Kidney (tissue), 14 donors: ENCODE measurements around the gene WNT5A. TPM values are rescaled to one million over a fixed set of nuclear protein-coding genes. Genes with fewer than 3 reads are reported as not detected.

Experiments used
- DNase-seq, 5 donors: peaks; one replicate each; pipeline ENCODE4 v3.0.0-alpha.2; 2013 to 2020
- FAIRE-seq: peaks from 2 replicates; lab custom pipeline; 2012; peaks lifted over from hg19 to GRCh38; lab: Jason Lieb, UNC
- H3K27ac ChIP-seq, 2 donors: one replicate each; pipeline ENCODE4 v1.7.0; 2013; ENCODE audit warnings: low read depth in 2 of 2, low read length in 2 of 2, inconsistent platforms in 1 of 2
- H3K27me3 ChIP-seq: one replicate; pipeline ENCODE4 v1.7.1; 2013; ENCODE audit warnings: low read length, inconsistent platforms; ENCODE audit not compliant: control insufficient read depth, insufficient read depth
- H3K36me3 ChIP-seq, 3 donors: one replicate each; pipeline versions ENCODE4 v1.7.0 to v1.7.1; 2013; ENCODE audit warnings: low read length in 3 of 3, control low read depth in 1 of 3, inconsistent platforms in 1 of 3; ENCODE audit not compliant: insufficient read depth in 3 of 3, control insufficient read depth in 2 of 3
- H3K4me1 ChIP-seq, 3 donors: one replicate each; pipeline versions ENCODE4 v1.7.0 to v1.7.1; 2013; ENCODE audit warnings: low read length in 3 of 3, inconsistent platforms in 1 of 3, low read depth in 1 of 3; ENCODE audit not compliant: control insufficient read depth in 2 of 3, insufficient read depth in 2 of 3
- H3K4me3 ChIP-seq, 3 donors: one replicate each; pipeline versions ENCODE4 v1.7.0 to v1.8.1; 2013; ENCODE audit warnings: low read length in 3 of 3, control low read depth in 1 of 3, inconsistent platforms in 1 of 3
- H3K9ac ChIP-seq, 3 donors: one replicate each; pipeline versions ENCODE4 v1.7.0 to v1.7.1; 2013; ENCODE audit warnings: low read length in 3 of 3, control low read depth in 1 of 3, inconsistent platforms in 1 of 3
- H3K9me3 ChIP-seq, 3 donors: one replicate each; pipeline versions ENCODE4 v1.7.0 to v1.7.1; 2013; ENCODE audit warnings: low read length in 3 of 3, control low read depth in 1 of 3, inconsistent platforms in 1 of 3; ENCODE audit not compliant: control insufficient read depth in 2 of 3, insufficient read depth in 1 of 3
- intact Hi-C: fragments of 100-400 bp; cut with DNase I; formaldehyde crosslinking; loops from one replicate; pipeline ENCODE4 v1.11.1; 2022
- polyA plus RNA-seq: library from polyadenylated mRNA; stranded (reverse); fragments of 350-450 nt; fragmentation: Illumina TruSeq; extraction: RNeasy Lipid Tissue Mini Kit (QIAGEN cat#74804); gene quantifications from one replicate; pipeline ENCODE4 v1.2.3, GENCODE V29; 2014; ENCODE audit warnings: low read depth, low replicate concordance; ENCODE audit not compliant: insufficient read depth
- total RNA-seq: library from RNA; stranded (reverse); fragmentation: NEBNext Ultra II Directional; extraction: Animal tissue kit (Norgen Biotek cat#: 25700); gene quantifications from one replicate; pipeline ENCODE4 v1.2.1, GENCODE V29; 2021
- TF ChIP-seq, protein P1 (sequence below): IDR thresholded peaks from 3 replicates; pipeline ENCODE4 v1.5.1; 2012; ENCODE audit warnings: mild to moderate bottlenecking, moderate library complexity, borderline replicate concordance; ENCODE audit not compliant: insufficient read depth; ENCODE audit errors: extremely low read depth
- donor health status: control.
- donor health status: control.
- donor health status: control.
- donor health status: control.
- donor health status: control.
- donor health status: DM: yes; HTN: yes; CAD: no.
- donor health status: Normal renal cell carcinoma (clear cell type).

The WNT5A gene
- total and polyA plus RNA-seq, 2 donors from 2014 or later: 0.67 to 9.9 TPM

DNA sequence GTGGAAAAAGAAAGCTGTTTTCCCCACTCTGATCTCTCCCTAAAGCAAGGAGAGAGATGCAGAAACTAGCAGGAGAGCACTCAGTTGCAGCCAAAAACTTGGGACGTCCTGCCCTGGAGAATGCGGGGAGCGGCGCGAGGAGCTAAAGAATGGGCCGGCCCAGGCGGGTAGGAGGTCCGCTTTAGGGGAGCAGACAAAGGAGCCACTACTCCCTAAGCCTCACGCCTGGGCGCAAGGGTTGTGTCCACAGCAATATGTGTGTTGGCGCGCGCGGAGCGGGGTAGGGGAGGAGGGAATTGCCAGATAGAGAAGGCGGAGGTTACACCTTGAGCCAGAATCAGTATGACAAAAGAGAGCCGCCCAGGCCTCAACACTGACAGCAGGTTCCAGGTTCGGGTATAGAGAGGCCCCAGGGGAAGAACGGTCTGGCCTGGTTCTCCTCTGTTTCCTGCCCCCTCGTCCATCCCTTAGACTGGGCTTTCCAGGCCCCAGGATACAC, 2.9 kb downstream of the WNT5A start:
- Histone ChIP-seq H3K27ac (no peak overlapping the region), H3K4me1 (peaks cover 0 to 16% (median 4%) of the 10 kb centered on the region in 3 donors), H3K4me3 (peak overlapping the region in 1 of 3 donors; percentile 58), H3K9me3 (no peaks in the 10 kb centered on the region), H3K27me3 (no peaks in the 10 kb centered on the region), H3K36me3 (no peaks in the 10 kb centered on the region), H3K9ac (peak overlapping the region in 1 of 3 donors; percentile 49)
- intact Hi-C loops: no loop called here
- DNase-seq (peak in 3 of 5 donors; percentile 16 to 66 (median 57)), FAIRE-seq (no peak)
- TF ChIP-seq, protein P1, sequence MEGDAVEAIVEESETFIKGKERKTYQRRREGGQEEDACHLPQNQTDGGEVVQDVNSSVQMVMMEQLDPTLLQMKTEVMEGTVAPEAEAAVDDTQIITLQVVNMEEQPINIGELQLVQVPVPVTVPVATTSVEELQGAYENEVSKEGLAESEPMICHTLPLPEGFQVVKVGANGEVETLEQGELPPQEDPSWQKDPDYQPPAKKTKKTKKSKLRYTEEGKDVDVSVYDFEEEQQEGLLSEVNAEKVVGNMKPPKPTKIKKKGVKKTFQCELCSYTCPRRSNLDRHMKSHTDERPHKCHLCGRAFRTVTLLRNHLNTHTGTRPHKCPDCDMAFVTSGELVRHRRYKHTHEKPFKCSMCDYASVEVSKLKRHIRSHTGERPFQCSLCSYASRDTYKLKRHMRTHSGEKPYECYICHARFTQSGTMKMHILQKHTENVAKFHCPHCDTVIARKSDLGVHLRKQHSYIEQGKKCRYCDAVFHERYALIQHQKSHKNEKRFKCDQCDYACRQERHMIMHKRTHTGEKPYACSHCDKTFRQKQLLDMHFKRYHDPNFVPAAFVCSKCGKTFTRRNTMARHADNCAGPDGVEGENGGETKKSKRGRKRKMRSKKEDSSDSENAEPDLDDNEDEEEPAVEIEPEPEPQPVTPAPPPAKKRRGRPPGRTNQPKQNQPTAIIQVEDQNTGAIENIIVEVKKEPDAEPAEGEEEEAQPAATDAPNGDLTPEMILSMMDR: no peak

DNA sequence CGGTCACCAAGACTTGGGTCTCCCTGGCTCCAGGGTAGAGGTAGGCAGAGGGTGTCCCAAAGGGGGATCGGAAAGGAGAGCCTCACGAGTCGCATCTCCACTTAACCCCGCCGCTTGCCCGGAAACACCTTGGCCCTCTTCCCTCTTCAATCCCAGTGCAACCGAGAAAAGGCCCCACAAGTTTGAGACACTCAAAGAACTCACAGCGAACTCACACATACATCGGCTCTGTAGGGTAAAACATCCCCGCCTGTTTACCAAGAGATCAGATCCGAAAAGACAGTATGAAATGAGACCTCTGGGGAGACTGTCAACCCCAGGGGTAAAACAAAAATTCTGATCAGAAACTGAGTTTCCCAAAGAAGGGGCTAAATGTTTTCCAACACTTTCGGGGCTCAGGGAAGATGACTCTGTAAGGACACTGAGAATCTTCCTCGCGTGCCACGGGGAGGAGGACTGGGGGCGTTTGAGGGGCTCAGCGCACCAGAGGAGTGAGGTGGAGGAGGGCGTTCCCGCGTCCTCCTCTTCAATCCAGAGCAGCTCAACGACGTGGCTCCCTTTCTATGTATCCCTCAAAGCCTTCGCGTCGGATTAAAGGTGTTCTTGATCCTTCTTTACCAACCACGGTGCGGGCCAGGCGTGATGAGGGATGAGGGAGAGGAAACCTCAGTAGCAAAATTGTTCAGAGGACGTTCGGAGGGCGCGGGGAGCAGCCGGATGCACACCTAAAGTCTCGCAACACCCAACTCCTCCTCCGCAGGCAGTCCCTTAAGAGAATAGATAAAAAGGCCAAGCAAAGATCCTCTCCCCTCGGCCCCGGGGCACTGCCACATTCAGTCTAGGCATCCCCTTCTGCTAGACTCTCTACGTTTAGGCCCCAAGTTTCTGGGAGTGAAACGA, 3.7 kb downstream of the WNT5A start:
- FAIRE-seq (no peak), DNase-seq (peak in 3 of 5 donors; percentile 11 to 65 (median 28))
- Histone ChIP-seq H3K27ac (no peak overlapping the region), H3K9me3 (no peaks in the 10 kb centered on the region), H3K4me1 (peaks cover 0 to 13% (median 0%) of the 10 kb centered on the region in 3 donors), H3K9ac (no peak overlapping the region), H3K27me3 (no peaks in the 10 kb centered on the region), H3K36me3 (no peaks in the 10 kb centered on the region), H3K4me3 (peak overlapping the region in 1 of 3 donors; percentile 12)
- TF ChIP-seq, protein P1: no peak
- intact Hi-C loops: no loop called here

GRCh38 chr3:55482496-55483195, 4.5 kb downstream of the WNT5A start:
- Histone ChIP-seq H3K27ac (no peak overlapping the region), H3K4me1 (peaks cover 0 to 12% (median 0%) of the 10 kb centered on the region in 3 donors), H3K9me3 (no peaks in the 10 kb centered on the region), H3K36me3 (no peaks in the 10 kb centered on the region), H3K9ac (no peak overlapping the region), H3K4me3 (peak overlapping the region in 1 of 3 donors; percentile 35), H3K27me3 (no peaks in the 10 kb centered on the region)
- intact Hi-C loops: no loop called here
- DNase-seq: peak; percentile 48 to 83 (median 61)
- no peak for FAIRE-seq
- TF ChIP-seq, protein P1: no peak
